Stimulated activated CD8-positive, alpha-beta memory T cell treated with anti-CD3 and anti-CD28 coated beads, Interleukin-7, amount 100 ng/mL, for 48 hours (primary cell): ENCODE measurements around the gene TBC1D3I.
"Not testable (repeated sequence)": the region's sequence is repeated elsewhere in the genome, so short reads cannot be mapped to it uniquely, and the experiment has no call there.

ENCODE experiments used
- DNase-seq, 2 donors: peaks; one replicate each; pipeline ENCODE4 v3.0.0-alpha.2; 2020; ENCODE audit warnings: low read depth in 1 of 2; ENCODE audit errors: extremely low read depth in 1 of 2

The TBC1D3I gene

DNA sequence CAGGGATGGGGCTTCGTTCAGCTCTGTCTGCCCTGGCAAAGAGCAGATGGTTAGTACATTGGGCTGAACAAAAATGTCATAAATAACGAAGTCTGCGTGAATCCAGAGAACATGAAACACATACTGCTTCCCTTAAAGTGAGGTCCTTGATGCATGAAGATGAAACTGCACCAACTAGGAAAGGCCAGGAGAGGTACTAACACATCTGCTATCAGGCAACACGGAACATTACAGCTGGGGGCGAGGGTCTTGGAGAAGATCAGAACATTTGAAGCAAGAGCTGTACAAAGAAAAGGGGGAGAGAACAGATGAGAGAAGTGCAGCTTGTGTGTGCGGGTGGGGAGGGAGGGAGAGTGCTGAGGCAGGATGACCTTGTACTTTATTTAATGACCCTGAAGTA, 57.0 kb downstream of the TBC1D3I start:
- not testable (repeated sequence) for DNase-seq

DNA sequence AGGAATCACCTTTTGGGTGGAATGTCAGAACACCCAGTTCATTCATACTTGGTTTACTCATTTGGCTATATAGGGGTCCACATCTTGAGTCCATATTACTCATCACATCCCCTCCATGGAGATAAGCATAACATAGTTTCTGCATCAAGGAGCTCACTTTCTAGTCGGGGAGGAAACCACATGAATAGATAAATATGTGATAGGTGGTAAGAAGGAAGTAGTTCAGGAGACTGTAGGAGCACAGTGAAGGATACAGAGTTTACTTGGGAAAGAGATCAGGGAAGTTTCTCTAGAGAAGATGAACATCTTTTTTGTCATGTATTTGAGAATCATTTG, 57.9 kb downstream of the TBC1D3I start:
- DNase-seq: not testable (repeated sequence)

- DNase-seq: no peak
These were observed 58.5 kb downstream of the TBC1D3I start for GRCh38 chr17:36205637-36206485.

GRCh38 chr17:36204724-36205500, 59.5 kb downstream of the TBC1D3I start:
- DNase-seq: no peak
